SK-N-MC (cell line): ENCODE data around the gene NSUN2.

Source experiments
- EZH2 ChIP-seq: fragments of 200-600 bp; sonication (generic); IDR thresholded peaks from one replicate; pipeline ENCODE4 v1.6.1; 2017; ENCODE audit warnings: antibody characterized with exemption
- POLR2AphosphoS5 ChIP-seq: IDR thresholded peaks from 2 replicates; pipeline ENCODE4 v1.6.1; 2012; ENCODE audit warnings: mild to moderate bottlenecking, low read depth, low read length, borderline replicate concordance

DNA sequence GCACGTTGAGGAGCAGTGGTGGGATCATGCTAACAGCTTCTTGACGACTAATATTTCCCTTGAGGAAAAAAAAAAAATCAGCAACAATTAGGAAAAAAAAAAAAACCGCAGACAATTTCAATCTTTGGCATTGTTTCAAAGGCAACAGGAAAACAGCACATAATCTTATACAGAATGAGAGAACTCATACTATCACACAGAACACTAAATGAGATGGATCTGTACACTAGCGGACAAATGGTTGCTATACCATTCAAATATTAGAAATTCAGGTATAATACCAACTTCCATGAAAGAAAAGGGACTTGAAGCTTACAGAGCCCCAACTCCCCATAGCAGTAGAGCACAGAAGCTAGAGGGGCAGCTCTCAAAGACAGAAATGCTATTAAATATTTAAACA lies 9.6 kb downstream of the NSUN2 start:
- TF ChIP-seq EZH2 (no peak), POLR2AphosphoS5 (no peak)
